DND-41 (cell line): ENCODE results near the gene WDR4.
A peak's percentile ranks its signal among the peaks of the same experiment; 100 is the strongest.

Source experiments
- ATAC-seq: fragments of 200-7000 bp; cut with Tn5 transposase; 3 replicates; pipeline ENCODE4 v1.9.1; 2021; ENCODE audit warnings: low read depth; ENCODE audit not compliant: insufficient read depth
- DNase-seq: peaks from one replicate; pipeline ENCODE4 v3.0.0-alpha.2; 2020
- H2AFZ ChIP-seq: 2 replicates; pipeline ENCODE4 v1.6.0; 2012; ENCODE audit warnings: low read depth, low read length
- H3K27ac ChIP-seq: 2 replicates; pipeline ENCODE4 v1.5.1; 2012; ENCODE audit warnings: low read length, inconsistent platforms
- H3K27me3 ChIP-seq: fragments of 200-600 bp; sonication (generic); 2 replicates; pipeline ENCODE4 v1.6.0; 2012; ENCODE audit warnings: low read length, mild to moderate bottlenecking, inconsistent platforms; ENCODE audit not compliant: insufficient read depth, poor library complexity
- H3K36me3 ChIP-seq: 2 replicates; pipeline ENCODE4 v1.5.1; 2012; ENCODE audit warnings: low read length, inconsistent platforms; ENCODE audit not compliant: insufficient read depth
- H3K4me1 ChIP-seq: 2 replicates; pipeline ENCODE4 v1.5.1; 2012; ENCODE audit warnings: mild to moderate bottlenecking, low read length; ENCODE audit not compliant: insufficient read depth
- H3K4me2 ChIP-seq: 2 replicates; pipeline ENCODE4 v1.6.0; 2012; ENCODE audit warnings: mild to moderate bottlenecking, moderate library complexity, low read length, inconsistent platforms; ENCODE audit not compliant: insufficient read depth
- H3K4me3 ChIP-seq, 2 experiments: fragments of 200-600 bp in 1 of 2; shearing (Covaris generic) in 1 of 2; 2 replicates each; pipeline ENCODE4 v1.5.1; 2012 to 2016; ENCODE audit warnings: inconsistent platforms in 2 of 2, low read length in 2 of 2, mild to moderate bottlenecking in 2 of 2, low read depth in 1 of 2, moderate library complexity in 1 of 2
- H3K79me2 ChIP-seq: 2 replicates; pipeline ENCODE4 v1.6.0; 2012; ENCODE audit warnings: low read length, inconsistent platforms; ENCODE audit not compliant: insufficient read depth
- H3K9ac ChIP-seq: 2 replicates; pipeline ENCODE4 v1.6.0; 2012; ENCODE audit warnings: low read depth, mild to moderate bottlenecking, inconsistent platforms, low read length, moderate library complexity
- H3K9me3 ChIP-seq: 2 replicates; pipeline ENCODE4 v1.5.1; 2012; ENCODE audit warnings: low read length, moderate library complexity, mild to moderate bottlenecking, inconsistent platforms; ENCODE audit not compliant: insufficient read depth, severe bottlenecking
- H4K20me1 ChIP-seq: 2 replicates; pipeline ENCODE4 v1.6.0; 2012; ENCODE audit warnings: low read length; ENCODE audit not compliant: insufficient read depth
- EZH2 ChIP-seq: IDR thresholded peaks from 3 replicates; pipeline ENCODE4 v1.6.1; 2012; ENCODE audit warnings: borderline replicate concordance, low read depth, mild to moderate bottlenecking, moderate library complexity, low read length, inconsistent platforms; ENCODE audit not compliant: severe bottlenecking
- TF ChIP-seq, protein P1 (sequence below): IDR thresholded peaks from 2 replicates; pipeline ENCODE4 v1.5.1; 2012; ENCODE audit warnings: borderline replicate concordance, low read length, moderate library complexity, mild to moderate bottlenecking; ENCODE audit not compliant: poor library complexity, severe bottlenecking; ENCODE audit errors: extremely low read depth

Gene WDR4

DNA sequence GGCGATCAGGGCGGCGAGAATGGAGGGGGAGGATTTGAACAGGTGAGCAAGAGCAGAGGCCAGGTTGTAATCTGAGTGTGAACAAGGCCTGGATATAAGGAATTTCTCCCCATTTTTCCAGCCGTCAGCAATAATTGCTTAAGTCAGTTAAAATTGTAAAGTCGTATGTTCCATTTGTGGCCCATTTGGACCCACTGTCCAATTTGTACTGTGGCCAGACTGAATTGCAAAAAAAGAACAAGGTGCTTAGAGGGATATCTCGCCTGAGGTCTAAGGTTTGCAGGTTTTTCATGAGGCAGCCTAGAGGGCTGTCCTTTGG is 45.1 kb upstream of the WDR4 start:
- DNase-seq = no peak
- Histone ChIP-seq H3K4me1 (peaks cover 28% of the 10 kb centered on the region), H2AFZ (peak overlapping the region; percentile 72), H4K20me1 (no peaks in the 10 kb centered on the region), H3K36me3 (no peaks in the 10 kb centered on the region), H3K4me3 (peak overlapping the region in 1 of 2 experiments; percentile 47; a peak in 2 of 4 replicates), H3K9ac (peak overlapping the region; percentile 44), H3K79me2 (peaks cover 2% of the 10 kb centered on the region; the same call in 1 of the 2 replicates), H3K4me2 (peak overlapping the region; percentile 58), H3K27ac (peak overlapping the region; percentile 88), H3K9me3 (no peaks in the 10 kb centered on the region), H3K27me3 (no peaks in the 10 kb centered on the region)
- TF ChIP-seq, protein P1, sequence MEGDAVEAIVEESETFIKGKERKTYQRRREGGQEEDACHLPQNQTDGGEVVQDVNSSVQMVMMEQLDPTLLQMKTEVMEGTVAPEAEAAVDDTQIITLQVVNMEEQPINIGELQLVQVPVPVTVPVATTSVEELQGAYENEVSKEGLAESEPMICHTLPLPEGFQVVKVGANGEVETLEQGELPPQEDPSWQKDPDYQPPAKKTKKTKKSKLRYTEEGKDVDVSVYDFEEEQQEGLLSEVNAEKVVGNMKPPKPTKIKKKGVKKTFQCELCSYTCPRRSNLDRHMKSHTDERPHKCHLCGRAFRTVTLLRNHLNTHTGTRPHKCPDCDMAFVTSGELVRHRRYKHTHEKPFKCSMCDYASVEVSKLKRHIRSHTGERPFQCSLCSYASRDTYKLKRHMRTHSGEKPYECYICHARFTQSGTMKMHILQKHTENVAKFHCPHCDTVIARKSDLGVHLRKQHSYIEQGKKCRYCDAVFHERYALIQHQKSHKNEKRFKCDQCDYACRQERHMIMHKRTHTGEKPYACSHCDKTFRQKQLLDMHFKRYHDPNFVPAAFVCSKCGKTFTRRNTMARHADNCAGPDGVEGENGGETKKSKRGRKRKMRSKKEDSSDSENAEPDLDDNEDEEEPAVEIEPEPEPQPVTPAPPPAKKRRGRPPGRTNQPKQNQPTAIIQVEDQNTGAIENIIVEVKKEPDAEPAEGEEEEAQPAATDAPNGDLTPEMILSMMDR = no peak
- TF ChIP-seq EZH2 = no peak
- no peak for ATAC-seq

GRCh38 chr21:42923553-42924432 is 44.5 kb upstream of the WDR4 start:
- H3K4me3 ChIP-seq = peak overlapping the region in 1 of 2 experiments; percentile 47; a peak in 2 of 4 replicates
- peak; percentile 98 for ATAC-seq
- H3K27ac ChIP-seq = peak overlapping the region; percentile 88
- no peaks in the 10 kb centered on the region for H3K36me3 ChIP-seq
- H2AFZ ChIP-seq = peak overlapping the region; percentile 72
- no peaks in the 10 kb centered on the region for H4K20me1 ChIP-seq
- no peaks in the 10 kb centered on the region for H3K9me3 ChIP-seq
- H3K27me3 ChIP-seq = no peaks in the 10 kb centered on the region
- DNase-seq = peak; percentile 94
- peak overlapping the region; percentile 44 for H3K9ac ChIP-seq
- peak overlapping the region; percentile 58 for H3K4me2 ChIP-seq
- peaks cover 28% of the 10 kb centered on the region for H3K4me1 ChIP-seq
- TF ChIP-seq, protein P1 = peak; percentile 92
- no peak for TF ChIP-seq EZH2
- H3K79me2 ChIP-seq = peaks cover 2% of the 10 kb centered on the region; the same call in 1 of the 2 replicates

DNA sequence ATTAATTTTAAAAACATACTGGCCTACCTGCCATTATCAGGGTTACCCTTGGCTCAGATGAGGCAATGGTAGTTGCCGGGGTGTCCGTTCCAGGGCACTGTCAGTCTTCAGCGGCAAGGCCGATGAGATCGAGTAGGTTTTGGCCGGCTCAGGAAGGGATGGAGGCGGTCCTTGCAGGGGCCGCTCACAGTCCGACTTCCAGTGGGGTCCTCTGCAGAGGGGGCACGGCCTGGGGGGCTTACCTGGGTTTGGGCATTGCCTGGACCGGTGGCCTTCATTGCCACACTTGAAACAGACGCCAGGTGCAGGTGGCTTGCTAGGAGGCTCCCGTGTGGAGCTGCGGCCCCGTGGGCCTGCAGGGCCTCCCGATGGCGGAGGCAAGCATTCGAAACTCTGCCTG is 43.6 kb upstream of the WDR4 start:
- Histone ChIP-seq H2AFZ (no peak overlapping the region), H3K9ac (no peak overlapping the region)

More for the DNA sequence above, 43.6 kb upstream of the WDR4 start:
- no peak overlapping the region for H3K4me2 ChIP-seq
- no peaks in the 10 kb centered on the region for H3K27me3 ChIP-seq
- DNase-seq (no peak), ATAC-seq (no peak)
- H3K36me3 ChIP-seq = no peaks in the 10 kb centered on the region
- H4K20me1 ChIP-seq = no peaks in the 10 kb centered on the region
- no peak for TF ChIP-seq EZH2
- TF ChIP-seq, protein P1 = no peak
- H3K4me1 ChIP-seq = peaks cover 28% of the 10 kb centered on the region
- no peak overlapping the region for H3K4me3 ChIP-seq
- no peak overlapping the region for H3K27ac ChIP-seq
- H3K9me3 ChIP-seq = no peaks in the 10 kb centered on the region
- H3K79me2 ChIP-seq = peaks cover 2% of the 10 kb centered on the region; the same call in 1 of the 2 replicates
